Right cardiac atrium (tissue), 5 donors: ENCODE measurements around the gene AGAP1. TPM values are rescaled to one million over a fixed set of nuclear protein-coding genes. Genes with fewer than 3 reads are reported as not detected.

Source experiments
- ATAC-seq, 2 donors: fragments of 200-7000 bp; cut with Tn5 transposase; one replicate each; pipeline versions ENCODE4 v1.8.0 to v1.9.1; 2020; ENCODE audit warnings: moderate library complexity in 2 of 2, mild to moderate bottlenecking in 1 of 2
- DNase-seq, 3 donors: peaks; one replicate each; pipeline ENCODE4 v3.0.0-alpha.2; 2020
- H3K27ac ChIP-seq: one replicate; pipeline ENCODE4 v1.5.1; 2013; ENCODE audit warnings: mild to moderate bottlenecking, low read length, control low read depth, moderate library complexity
- H3K27me3 ChIP-seq: one replicate; pipeline ENCODE4 v1.6.1; 2013; ENCODE audit not compliant: control insufficient read depth, insufficient read depth
- H3K4me1 ChIP-seq: one replicate; pipeline ENCODE4 v1.6.1; 2013; ENCODE audit warnings: low read length; ENCODE audit not compliant: control insufficient read depth, insufficient read depth
- H3K4me3 ChIP-seq: one replicate; pipeline ENCODE4 v1.5.1; 2013; ENCODE audit warnings: low read length, control low read depth
- H3K9me3 ChIP-seq: one replicate; pipeline ENCODE4 v1.6.1; 2013; ENCODE audit warnings: low read length; ENCODE audit not compliant: control insufficient read depth
- WGBS: extraction: QIAGEN DNeasy Blood & Tissue Kit; methylation state at CpG from one replicate; pipeline ENCODE4 v1.1.7; 2013; 5-methylcytosine and 5-hydroxymethylcytosine counted together
- intact Hi-C, 4 donors: fragments of 100-400 bp; cut with DNase I; formaldehyde crosslinking; loops; one replicate each; pipeline versions ENCODE4 v1.11.0 to v1.14.0; 2022 to 2023
- polyA plus RNA-seq: library from polyadenylated mRNA; stranded (reverse); fragments of 200-250 nt; gene quantifications from one replicate; pipeline ENCODE4 v1.2.3, GENCODE V29; 2013
- total RNA-seq, 4 donors: library from RNA; stranded (reverse); fragmentation: NEBNext Ultra II Directional; extraction: Animal tissue kit (Norgen Biotek cat#: 25700); gene quantifications; one replicate each; pipeline ENCODE4 v1.2.1, GENCODE V29; 2021
- donor health status: healthy with polysubstance abuse.
- donor health status: DM: no; HTN: yes; CAD: no.
- donor health status: DM: no; HTN: no; CAD: no.
- donor health status: DM: no; HTN: yes; CAD: no; lungs with severe emphysema.
- donor health status: DM: yes; HTN: yes; CAD: no.

AGAP1 gene
- total and polyA plus RNA-seq, 5 donors = 10.5 to 25.3 (median 22.6) TPM

DNA sequence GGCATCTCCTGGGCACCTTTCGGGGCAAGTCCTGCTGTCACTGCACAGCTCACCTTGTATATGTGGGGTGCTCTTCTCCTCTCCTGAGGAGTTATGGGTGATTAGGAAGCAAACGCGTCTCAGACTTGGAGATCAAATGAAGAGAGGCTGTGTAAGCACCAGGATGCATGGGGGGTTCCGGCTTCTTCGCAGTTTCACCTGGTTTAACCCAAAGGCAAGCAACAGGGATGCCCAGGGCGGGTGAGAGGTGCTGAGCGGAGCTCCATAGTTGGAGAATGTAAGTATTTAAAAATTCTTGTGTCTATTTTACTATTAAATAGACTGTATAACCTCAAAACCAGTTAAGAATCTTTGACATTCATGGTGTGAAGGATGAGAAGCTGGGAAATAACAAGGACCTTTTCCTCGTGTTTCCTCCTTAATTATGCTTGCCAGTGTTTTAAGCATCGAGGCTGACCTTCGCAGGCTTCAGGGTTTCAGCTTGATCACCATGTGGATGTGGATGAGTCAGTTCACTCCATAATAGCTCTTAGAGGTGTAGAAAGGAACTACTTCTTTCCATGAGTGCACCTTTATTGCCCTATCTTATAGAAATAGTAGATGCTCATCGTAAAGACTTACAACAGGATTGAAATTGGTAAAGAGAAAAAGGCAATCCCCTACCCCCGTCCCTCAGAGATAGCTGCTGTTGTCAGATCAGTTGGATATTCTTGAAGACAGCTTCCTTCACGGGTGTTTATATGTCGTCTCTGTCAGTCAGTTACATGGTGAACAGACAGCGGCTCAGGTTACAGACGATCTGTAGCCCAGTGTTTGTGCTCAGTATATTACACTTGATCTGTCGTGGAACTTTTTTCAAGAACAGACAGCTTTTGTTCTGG lies 201.1 kb downstream of the AGAP1 start:
- Histone ChIP-seq H3K4me1 (peaks cover 6% of the 10 kb centered on the region), H3K27ac (no peak overlapping the region), H3K4me3 (no peak overlapping the region), H3K9me3 (no peaks in the 10 kb centered on the region), H3K27me3 (no peaks in the 10 kb centered on the region)
- ATAC-seq = no peak
- 88% methylated on average over 17 of the region's 17 CpGs for WGBS
- intact Hi-C loops = no loop called here
- no peak for DNase-seq

DNA sequence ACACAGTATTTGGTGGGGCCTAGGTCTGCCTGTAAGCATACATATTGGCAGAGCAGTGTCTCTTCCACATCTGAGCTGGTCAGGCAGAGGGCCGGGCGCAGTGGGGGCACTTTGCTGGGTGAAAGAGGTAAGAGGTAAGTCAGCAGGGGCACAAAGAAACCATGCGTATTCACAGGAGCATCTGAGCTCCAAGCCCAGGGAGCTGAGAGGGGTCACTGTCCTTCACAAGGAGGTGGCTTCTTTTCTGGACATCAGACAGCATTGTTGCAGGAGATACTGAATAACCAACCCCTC lies 201.7 kb downstream of the AGAP1 start:
- intact Hi-C loops = no loop called here
- DNase-seq = no peak
- peaks cover 4% of the 10 kb centered on the region for H3K4me1 ChIP-seq
- H3K27me3 ChIP-seq = no peaks in the 10 kb centered on the region
- 98% methylated on average over 3 of the region's 3 CpGs for WGBS
- H3K9me3 ChIP-seq = no peaks in the 10 kb centered on the region
- ATAC-seq = no peak
- no peak overlapping the region for H3K4me3 ChIP-seq
- H3K27ac ChIP-seq = no peak overlapping the region

DNA sequence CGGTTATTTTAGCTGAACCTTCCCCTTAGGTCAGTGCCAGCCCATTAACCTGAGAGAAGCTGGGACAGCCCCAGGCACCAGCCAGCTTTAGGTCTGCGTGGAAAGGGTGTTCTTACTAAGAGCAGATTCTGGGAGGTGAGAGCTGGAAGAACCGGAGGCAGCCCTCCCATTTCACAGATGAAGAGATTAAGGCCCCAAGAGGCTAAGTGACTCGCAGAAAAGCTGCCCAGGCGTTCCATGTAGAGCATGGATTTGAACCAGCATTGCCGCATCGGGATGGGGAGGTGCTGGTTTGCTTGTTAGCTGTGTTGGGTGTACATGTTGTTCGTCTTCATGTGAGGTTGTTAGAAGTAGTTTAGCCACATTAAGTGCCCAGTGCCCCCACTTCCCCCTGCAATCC lies 203.2 kb downstream of the AGAP1 start:
- DNase-seq = no peak
- H3K27ac ChIP-seq = no peak overlapping the region
- H3K4me1 ChIP-seq = no peaks in the 10 kb centered on the region
- H3K4me3 ChIP-seq = no peak overlapping the region
- WGBS = 93% methylated on average over 8 of the region's 8 CpGs
- intact Hi-C loops = no loop called here
- H3K27me3 ChIP-seq = no peaks in the 10 kb centered on the region
- H3K9me3 ChIP-seq = no peaks in the 10 kb centered on the region
- no peak for ATAC-seq

DNA sequence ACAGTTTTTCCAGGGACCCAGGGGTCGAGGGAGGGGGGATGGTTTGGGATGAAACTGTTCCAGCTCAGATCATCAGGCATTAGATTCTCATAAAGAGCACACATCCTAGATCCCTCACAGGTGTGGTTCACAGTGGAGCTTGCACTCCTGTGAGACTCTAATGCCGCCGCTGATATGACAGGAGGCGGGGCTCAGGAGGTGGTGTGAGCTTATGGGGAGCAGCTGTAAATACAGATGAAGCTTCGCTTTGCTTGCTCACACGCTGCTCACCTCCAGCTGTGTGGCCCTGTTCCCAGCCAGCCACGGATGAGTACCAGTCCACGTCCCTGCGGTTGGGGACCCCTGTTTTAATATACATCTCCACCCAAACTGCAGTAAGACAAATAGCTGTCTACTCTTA lies 204.2 kb downstream of the AGAP1 start:
- intact Hi-C loops = no loop called here
- H3K9me3 ChIP-seq = no peaks in the 10 kb centered on the region
- H3K27me3 ChIP-seq = no peaks in the 10 kb centered on the region
- ATAC-seq (no peak), DNase-seq (no peak)
- no peak overlapping the region for H3K27ac ChIP-seq
- no peak overlapping the region for H3K4me3 ChIP-seq
- WGBS = 85% methylated on average over 9 of the region's 9 CpGs
- no peaks in the 10 kb centered on the region for H3K4me1 ChIP-seq

DNA sequence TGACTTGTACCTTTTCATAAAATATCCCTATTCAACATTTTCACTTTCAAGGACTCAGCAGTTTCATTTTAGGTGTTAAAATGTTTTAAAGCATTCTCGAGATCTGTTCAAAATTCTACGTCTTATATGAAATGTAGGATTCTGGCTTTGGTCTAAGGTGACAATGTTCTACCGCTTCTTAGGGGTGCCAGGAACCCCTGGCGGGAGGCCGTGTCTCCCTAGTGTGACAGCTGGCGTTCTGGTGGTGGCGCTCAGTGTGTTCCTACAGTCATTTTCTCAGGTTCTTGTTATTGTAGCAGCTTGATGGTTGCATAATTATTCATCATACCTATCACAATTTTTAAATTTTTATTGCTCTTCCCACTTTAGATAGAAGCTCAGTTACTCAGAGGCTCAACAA lies 204.6 kb downstream of the AGAP1 start:
- no peak overlapping the region for H3K27ac ChIP-seq
- no peaks in the 10 kb centered on the region for H3K9me3 ChIP-seq
- no peak overlapping the region for H3K4me3 ChIP-seq
- DNase-seq = no peak
- intact Hi-C loops = no loop called here
- no peaks in the 10 kb centered on the region for H3K4me1 ChIP-seq
- ATAC-seq = no peak
- no peaks in the 10 kb centered on the region for H3K27me3 ChIP-seq
- 95% methylated on average over 7 of the region's 7 CpGs for WGBS

DNA sequence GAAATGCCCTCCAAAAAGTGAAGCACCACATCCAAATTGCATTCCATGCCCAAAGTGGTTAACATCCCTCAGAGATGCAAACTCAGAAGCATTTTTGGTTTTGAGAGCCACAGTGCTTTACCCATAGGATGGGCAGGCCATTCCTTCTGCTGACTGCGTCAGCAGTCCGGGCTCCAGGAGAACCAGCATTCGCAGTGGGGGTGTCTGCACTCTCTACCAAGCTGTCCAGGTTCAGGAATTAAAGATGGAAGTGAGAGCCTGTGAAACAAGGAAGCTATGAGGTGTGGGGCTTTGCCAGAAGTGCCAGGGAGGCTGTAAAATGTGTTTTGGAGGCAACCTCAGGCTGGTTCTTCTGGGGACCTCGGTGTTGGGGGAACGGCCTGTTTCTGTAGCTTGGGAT lies 205.7 kb downstream of the AGAP1 start:
- no peak overlapping the region for H3K4me3 ChIP-seq
- H3K9me3 ChIP-seq = no peaks in the 10 kb centered on the region
- ATAC-seq (no peak), DNase-seq (no peak)
- no peak overlapping the region for H3K27ac ChIP-seq
- 92% methylated on average over 5 of the region's 5 CpGs for WGBS
- H3K4me1 ChIP-seq = no peaks in the 10 kb centered on the region
- intact Hi-C loops = no loop called here
- H3K27me3 ChIP-seq = no peaks in the 10 kb centered on the region

DNA sequence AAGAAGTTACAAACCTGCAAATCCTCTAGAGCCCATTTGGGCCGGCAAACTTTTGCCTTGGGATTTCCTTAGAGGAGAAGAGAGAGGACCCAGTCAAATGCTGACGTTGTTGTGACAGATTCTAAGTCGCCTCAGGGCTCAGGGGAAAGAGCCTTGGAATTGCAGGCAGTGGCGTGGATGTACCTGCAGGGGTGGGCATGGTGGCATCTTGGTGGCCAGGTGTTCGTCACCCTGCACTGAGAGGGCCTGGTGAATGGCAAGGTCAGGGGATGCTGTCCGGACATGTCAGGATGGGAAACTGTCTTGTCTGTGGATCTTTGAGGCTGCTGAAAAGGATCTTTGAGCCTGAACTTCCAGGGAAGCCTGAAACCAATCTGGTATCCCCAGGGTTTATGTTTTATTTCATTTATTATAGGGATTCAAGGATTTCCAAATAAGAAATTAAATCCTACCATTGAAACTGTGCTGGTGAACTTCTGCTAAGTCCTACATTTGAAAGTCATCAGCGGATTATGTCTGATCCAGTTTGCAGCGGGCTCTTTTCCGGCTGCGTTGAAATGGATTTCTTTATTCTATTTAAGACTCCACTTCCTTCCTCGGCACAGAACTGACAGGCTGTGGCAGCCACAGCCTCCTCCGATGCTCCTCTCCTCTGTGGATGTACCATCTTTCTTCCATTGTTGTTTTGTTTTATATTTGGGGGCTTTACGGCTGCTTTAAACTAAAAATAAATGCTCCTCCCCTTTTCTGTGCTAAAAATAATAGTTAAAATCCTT lies 207.6 kb downstream of the AGAP1 start:
- DNase-seq = no peak
- Histone ChIP-seq H3K9me3 (no peaks in the 10 kb centered on the region), H3K27ac (no peak overlapping the region), H3K4me1 (no peaks in the 10 kb centered on the region), H3K4me3 (no peak overlapping the region), H3K27me3 (no peaks in the 10 kb centered on the region)
- WGBS = 66% methylated on average over 13 of the region's 13 CpGs
- intact Hi-C loops = no loop called here
- no peak for ATAC-seq

DNA sequence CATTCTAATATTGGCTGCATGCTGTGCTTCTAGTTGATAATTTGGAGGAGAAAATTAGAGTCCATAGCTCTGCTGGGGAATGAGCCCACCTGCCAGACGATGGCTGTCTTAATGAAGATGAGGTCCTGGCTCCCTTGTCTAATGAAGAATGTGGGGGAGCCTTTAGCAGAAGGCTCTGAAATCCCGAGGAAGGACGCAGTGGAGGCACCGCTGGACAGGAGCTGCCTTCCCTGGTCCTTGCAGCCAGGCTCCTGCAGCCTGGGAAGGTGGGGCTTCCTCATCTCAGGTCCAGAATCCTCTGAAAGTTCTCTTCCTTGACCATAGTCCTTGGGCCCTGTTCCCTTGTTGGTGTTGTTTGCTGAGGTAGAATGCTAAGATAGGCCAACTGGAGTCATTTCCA lies 208.3 kb downstream of the AGAP1 start:
- 81% methylated on average over 4 of the region's 4 CpGs for WGBS
- Histone ChIP-seq H3K4me3 (no peak overlapping the region), H3K27me3 (no peaks in the 10 kb centered on the region), H3K4me1 (no peaks in the 10 kb centered on the region), H3K27ac (no peak overlapping the region), H3K9me3 (no peaks in the 10 kb centered on the region)
- intact Hi-C loops = no loop called here
- ATAC-seq (no peak), DNase-seq (no peak)

DNA sequence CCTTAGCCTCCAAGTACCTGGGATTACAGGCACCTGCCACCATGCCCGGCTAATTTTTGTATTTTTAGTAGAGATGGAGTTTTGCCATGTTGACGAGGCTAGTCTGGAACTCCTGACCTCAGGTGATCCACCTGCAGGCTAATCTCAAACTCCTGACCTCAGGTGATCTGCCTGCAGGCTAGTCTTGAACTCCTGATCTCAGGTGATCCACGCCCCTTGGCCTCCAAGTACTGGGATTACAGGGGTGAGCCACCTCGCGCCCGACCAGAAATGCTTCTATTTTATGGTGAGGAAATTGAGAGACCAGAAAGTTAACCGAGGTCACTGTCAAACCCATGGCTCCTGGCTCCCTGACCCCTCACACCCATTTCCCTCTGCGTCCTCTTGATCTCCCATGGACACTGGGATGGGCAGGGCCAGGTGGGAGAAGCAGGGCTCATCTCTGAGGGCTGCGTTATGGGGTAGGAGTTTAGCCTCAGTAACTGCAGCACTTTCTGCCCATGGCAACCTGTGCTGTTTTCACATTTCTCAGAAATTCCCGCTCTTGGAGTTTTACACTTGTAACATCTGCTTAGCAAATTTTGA lies 210.0 kb downstream of the AGAP1 start:
- no peak for ATAC-seq
- no peak for DNase-seq
- Histone ChIP-seq H3K4me3 (no peak overlapping the region), H3K27me3 (no peaks in the 10 kb centered on the region), H3K4me1 (no peaks in the 10 kb centered on the region), H3K27ac (no peak overlapping the region), H3K9me3 (no peaks in the 10 kb centered on the region)
- WGBS = 95% methylated on average over 10 of the region's 10 CpGs
- intact Hi-C loops = no loop called here

DNA sequence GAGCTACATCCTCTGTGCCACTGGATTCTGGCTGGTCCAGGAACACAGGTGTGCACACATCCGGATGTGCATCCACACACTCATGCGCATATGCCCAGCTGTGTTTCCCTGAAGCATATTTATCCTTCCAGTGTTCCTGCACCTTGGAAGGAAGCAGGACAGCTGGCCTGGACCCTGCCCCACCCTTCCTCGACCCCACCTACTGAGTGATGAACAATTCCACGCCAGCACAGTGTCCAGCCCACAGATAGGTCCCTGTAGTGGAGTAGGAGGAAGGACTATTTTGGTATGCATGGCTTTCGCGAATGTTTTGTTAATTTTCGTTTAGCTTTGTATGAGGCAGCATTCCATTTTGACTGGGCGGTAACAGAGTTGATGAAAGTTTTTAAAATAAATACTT lies 211.5 kb downstream of the AGAP1 start:
- 80% methylated on average over 8 of the region's 8 CpGs for WGBS

DNA sequence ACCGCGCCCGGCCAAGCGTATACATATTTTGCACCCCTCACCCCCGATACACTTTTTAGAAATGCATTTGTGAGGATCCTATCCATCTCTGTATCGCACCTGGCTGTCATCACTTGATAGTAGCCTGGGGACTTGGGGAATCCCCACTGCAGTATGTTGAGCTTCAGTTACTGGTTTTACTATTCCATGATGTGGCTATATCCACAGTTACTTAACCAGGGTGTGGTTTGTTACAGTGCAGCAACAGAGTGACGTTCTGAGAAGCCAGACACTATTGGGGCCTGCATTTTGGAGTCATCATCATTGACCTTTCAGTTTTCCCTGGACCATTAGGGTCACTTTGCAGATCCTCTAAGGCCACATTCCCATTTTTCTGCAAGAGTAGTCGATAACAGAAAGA lies 212.7 kb downstream of the AGAP1 start:
- Histone ChIP-seq H3K27me3 (no peaks in the 10 kb centered on the region), H3K27ac (no peak overlapping the region), H3K4me1 (no peaks in the 10 kb centered on the region), H3K4me3 (no peak overlapping the region), H3K9me3 (no peaks in the 10 kb centered on the region)
- DNase-seq (no peak), ATAC-seq (no peak)
- intact Hi-C loops = no loop called here
- WGBS = 91% methylated on average over 8 of the region's 8 CpGs

More for the DNA sequence above, 211.5 kb downstream of the AGAP1 start:
- intact Hi-C loops = no loop called here
- Histone ChIP-seq H3K9me3 (no peaks in the 10 kb centered on the region), H3K27me3 (no peaks in the 10 kb centered on the region), H3K27ac (no peak overlapping the region), H3K4me1 (no peaks in the 10 kb centered on the region), H3K4me3 (no peak overlapping the region)
- ATAC-seq (no peak), DNase-seq (no peak)
